Endothelial cell of umbilical vein (primary cell): Measurements from ENCODE around the gene CTBP2. TPM values are rescaled to one million over a fixed set of nuclear protein-coding genes. Genes with fewer than 3 reads are reported as not detected.

Source experiments
- BruUV-seq: library from RNA; stranded (reverse); fragments of 400-500 nt; replicated peaks from 2 replicates; lab custom pipeline; 2021; lab: Mats Ljungman, UMichigan
- CTCF ChIA-PET: fragments of 300-600, 350-600 bp; sonication (Branson Sonifier 250); formaldehyde crosslinking; loops from one replicate; lab custom pipeline; 2021; ENCODE audit warnings: antibody characterized with exemption, inconsistent platforms; lab: Charles Lee
- POLR2A ChIA-PET: fragments of 300-600, 350-600 bp; sonication (Branson Sonifier 250); formaldehyde crosslinking; loops from one replicate; lab custom pipeline; 2021; ENCODE audit warnings: antibody characterized with exemption, inconsistent platforms; lab: Charles Lee
- DNase-seq: peaks from one replicate; pipeline ENCODE4 v3.0.0-alpha.2; 2011; ENCODE audit warnings: low read depth, low spot score
- FAIRE-seq: peaks from 2 replicates; lab custom pipeline; 2011; peaks lifted over from hg19 to GRCh38; lab: Jason Lieb, UNC
- H2AFZ ChIP-seq: 2 replicates; pipeline ENCODE4 v1.6.0; 2012; ENCODE audit warnings: low read depth, low read length, control low read depth, inconsistent platforms
- H3K27ac ChIP-seq: 2 replicates; pipeline ENCODE4 v1.5.1; 2011; ENCODE audit warnings: low read depth, mild to moderate bottlenecking, control low read depth, low read length, moderate library complexity; ENCODE audit not compliant: insufficient read depth
- H3K27me3 ChIP-seq, 2 experiments: 2 replicates each; pipeline versions ENCODE4 v1.6.0 to v1.6.1; 2011; ENCODE audit warnings: low read length in 2 of 2, mixed read lengths in 1 of 2; ENCODE audit not compliant: control insufficient read depth in 2 of 2, insufficient read depth in 2 of 2
- H3K36me3 ChIP-seq, 2 experiments: 2 replicates in 1 of 2; 3 replicates in 1 of 2; pipeline ENCODE4 v1.5.1; 2011; ENCODE audit warnings: low read length in 2 of 2, mild to moderate bottlenecking in 1 of 2, moderate library complexity in 1 of 2; ENCODE audit not compliant: control insufficient read depth in 2 of 2, insufficient read depth in 2 of 2; ENCODE audit errors: extremely low read depth in 1 of 2
- H3K4me1 ChIP-seq: 3 replicates; pipeline ENCODE4 v1.5.1; 2011; ENCODE audit warnings: mild to moderate bottlenecking, low read length; ENCODE audit not compliant: control insufficient read depth, insufficient read depth; ENCODE audit errors: extremely low read depth
- H3K4me2 ChIP-seq: 2 replicates; pipeline ENCODE4 v1.6.1; 2011; ENCODE audit warnings: low read length, control low read depth, mixed read lengths; ENCODE audit not compliant: insufficient read depth
- H3K4me3 ChIP-seq, 3 experiments: fragments of 200-600 bp in 1 of 3; sonication (generic), shearing (Covaris generic) in 1 of 3; replicated peaks in 1 of 3; 2 replicates each; pipeline ENCODE4 v1.5.1; 2011 to 2016; ENCODE audit warnings: control low read depth in 3 of 3, low read length in 3 of 3, mild to moderate bottlenecking in 2 of 3, inconsistent platforms in 1 of 3, low read depth in 1 of 3, moderate library complexity in 1 of 3; ENCODE audit not compliant: insufficient read depth in 1 of 3
- H3K79me2 ChIP-seq: 2 replicates; pipeline ENCODE4 v1.6.0; 2012; ENCODE audit warnings: low read length, inconsistent platforms; ENCODE audit not compliant: control insufficient read depth, insufficient read depth
- H3K9ac ChIP-seq: replicated peaks from 2 replicates; pipeline ENCODE3; 2011; ENCODE audit warnings: low read length, control low read depth; ENCODE audit not compliant: insufficient read depth; ENCODE audit errors: extremely low read depth
- H3K9me1 ChIP-seq: replicated peaks from 3 replicates; pipeline ENCODE4 v1.6.0; 2011; ENCODE audit warnings: mild to moderate bottlenecking, low read length; ENCODE audit not compliant: control insufficient read depth, insufficient read depth; ENCODE audit errors: extremely low read depth
- H3K9me3 ChIP-seq: replicated peaks from 2 replicates; pipeline ENCODE4 v1.5.1; 2012; ENCODE audit warnings: low read length, inconsistent platforms; ENCODE audit not compliant: control insufficient read depth, insufficient read depth
- H4K20me1 ChIP-seq: replicated peaks from 2 replicates; pipeline ENCODE3; 2011; ENCODE audit warnings: mild to moderate bottlenecking, low read length; ENCODE audit not compliant: control insufficient read depth, insufficient read depth; ENCODE audit errors: extremely low read depth
- CTCF ChIP-seq, 2 donors: IDR thresholded peaks; 1 replicate in 1 of 2; 2 replicates in 1 of 2; pipeline ENCODE4 v1.5.1; 2011; ENCODE audit warnings: low read length in 2 of 2, mild to moderate bottlenecking in 2 of 2, moderate library complexity in 2 of 2, control low read depth in 1 of 2, inconsistent platforms in 1 of 2, low read depth in 1 of 2; ENCODE audit not compliant: insufficient read depth in 1 of 2; ENCODE audit errors: extremely low read depth in 1 of 2
- EZH2 ChIP-seq: IDR thresholded peaks from 2 replicates; pipeline ENCODE4 v1.6.1; 2012; ENCODE audit warnings: borderline replicate concordance, low read depth, mild to moderate bottlenecking, moderate library complexity, low read length, inconsistent platforms; ENCODE audit not compliant: severe bottlenecking
- FOS ChIP-seq: IDR thresholded peaks from 2 replicates; pipeline ENCODE4 v1.6.1; 2011; ENCODE audit warnings: mild to moderate bottlenecking, low read length, moderate library complexity, borderline replicate concordance; ENCODE audit not compliant: insufficient read depth
- GATA2 ChIP-seq: IDR thresholded peaks from 2 replicates; pipeline ENCODE4 v1.7.0; 2011; ENCODE audit warnings: low read depth, mild to moderate bottlenecking, moderate library complexity, mixed read lengths, low read length; ENCODE audit not compliant: insufficient read length, insufficient read depth
- JUN ChIP-seq: IDR thresholded peaks from 2 replicates; pipeline ENCODE4 v1.6.1; 2011; ENCODE audit warnings: borderline replicate concordance, low read depth; ENCODE audit not compliant: insufficient read length, insufficient read depth
- MAX ChIP-seq: IDR thresholded peaks from 2 replicates; pipeline ENCODE4 v1.6.1; 2011; ENCODE audit not compliant: insufficient read depth, insufficient read length
- MYC ChIP-seq: IDR thresholded peaks from one replicate; pipeline ENCODE4 v1.6.1; 2011; ENCODE audit warnings: mild to moderate bottlenecking, low read depth, low read length
- POLR2A ChIP-seq: IDR thresholded peaks from 2 replicates; pipeline ENCODE4 v1.6.1; 2012; ENCODE audit warnings: low read depth, mild to moderate bottlenecking, control low read depth, low read length
- POLR2AphosphoS5 ChIP-seq: IDR thresholded peaks from 2 replicates; pipeline ENCODE4 v1.6.1; 2012; ENCODE audit warnings: low read depth, mild to moderate bottlenecking, control low read depth, low read length, moderate library complexity; ENCODE audit not compliant: insufficient read depth
- dilution Hi-C: fragments of 300-500 bp; cut with MboI; formaldehyde crosslinking; loops from one replicate; pipeline ENCODE4 v1.15.0; 2019; ENCODE audit warnings: low sequenced_read_pairs; ENCODE audit not compliant: extremely low pct_ligation_motif_present
- intact Hi-C: fragments of 100-400 bp; cut with micrococcal nuclease; formaldehyde crosslinking; loops from one replicate; pipeline ENCODE4 v1.10.0; 2022
- polyA plus RNA-seq, 4 experiments: library from polyadenylated mRNA; depleted of rRNA in 3 of 4; stranded (reverse) in 3 of 4; unstranded in 1 of 4; fragments of >200 nt; gene quantifications; 2 replicates each; pipeline versions ENCODE4 v1.2.1 to v1.2.3, GENCODE V29; 2011 to 2012; ENCODE audit warnings: missing spikeins in 1 of 4
- total RNA-seq: library from RNA; stranded (reverse); gene quantifications from 2 replicates; pipeline ENCODE4 v1.2.3, GENCODE V29; 2021

CTBP2 gene
- total and polyA plus RNA-seq, 2 donors (not counting 3 experiments of a cell fraction or from before 2014, with no cell fraction given) = 118 to 128 TPM

- Histone ChIP-seq H3K79me2 (no peaks in the 10 kb centered on the region), H3K4me3 (peak overlapping the region in 1 of 3 experiments; percentile 14), H2AFZ (no peak overlapping the region), H3K4me1 (no peaks in the 10 kb centered on the region), H3K4me2 (no peak overlapping the region), H3K9ac (no peak overlapping the region), H3K9me3 (no peaks in the 10 kb centered on the region), H3K27ac (no peak overlapping the region), H3K27me3 (no peaks in the 10 kb centered on the region), H3K9me1 (no peaks in the 10 kb centered on the region), H3K36me3 (no peaks in the 10 kb centered on the region), H4K20me1 (no peaks in the 10 kb centered on the region)
- CTCF ChIA-PET = interaction anchor here (0.9 to 1.6 kb wide), 2 partner anchors 9 to 161 kb away, joined by 3 to 5 read pairs; no protein-coding TSS in a partner anchor
- TF ChIP-seq CTCF (IDR thresholded peaks at IDR 0.05; ENCODE audit: extremely low read depth in 1 of 2, insufficient read depth in 1 of 2, low read depth in 1 of 2, low read length in 2 of 2) = no peak
- TF ChIP-seq POLR2A = no peak
- no peak for TF ChIP-seq MYC
- TF ChIP-seq POLR2AphosphoS5 = no peak
- TF ChIP-seq FOS = no peak
- TF ChIP-seq MAX = no peak
- TF ChIP-seq JUN = no peak
- no peak for TF ChIP-seq EZH2
- TF ChIP-seq GATA2 = no peak
- POLR2A ChIA-PET = interaction anchor here (0.6 kb wide), 1 partner anchor 113 kb away, joined by 9 read pairs; no protein-coding TSS in a partner anchor
- no TSS peak for BruUV-seq
- FAIRE-seq (no peak), DNase-seq (no peak)
- intact Hi-C loops (no loop called here), dilution Hi-C loops (no loop called here)
Observed at GRCh38 chr10:125208854-125209565, 48.6 kb upstream of the CTBP2 start.
